Measurements from ENCODE around the gene NOXRED1. TPM values are rescaled to one million over a fixed set of nuclear protein-coding genes. Genes with fewer than 3 reads are reported as not detected.

NOXRED1 gene
- total RNA-seq (2022) = 0.28 and 0.41 TPM in 2 replicates
- percentile 40 among the genes with signal in this experiment for Bru-seq, nascent RNA
- percentile 40 among the genes with signal in this experiment for BruChase-seq, experiment 1, labeled RNA remaining after a 2-hour chase
- percentile 36 among the genes with signal in this experiment for BruChase-seq, experiment 2, labeled RNA remaining after a 6-hour chase
- long read RNA-seq = 0 reads

- H3K36me3 Mint-ChIP-seq (ENCODE audit: insufficient read depth, unreplicated experiment) = peaks cover 20% of the 10 kb centered on the region
- Histone ChIP-seq H3K9me3 (no peaks in the 10 kb centered on the region), H3K36me3 (ENCODE audit: control insufficient read depth, insufficient read depth, low read length) (no peaks in the 10 kb centered on the region), H3K27me3 (replicated peaks; ENCODE audit: control insufficient read depth, insufficient read depth, low read length) (no peaks in the 10 kb centered on the region), H3K4me1 (no peaks in the 10 kb centered on the region), H3K4me3 (ENCODE audit: low read depth, low read length) (no peak within 1 kb of the TSS)
- H3K9me3 Mint-ChIP-seq (ENCODE audit: unreplicated experiment) = peaks cover 12% of the 10 kb centered on the region
- H3K27ac Mint-ChIP-seq (ENCODE audit: unreplicated experiment) = no peak within 1 kb of the TSS
- no peaks in the 10 kb centered on the region for H3K27me3 Mint-ChIP-seq (ENCODE audit: insufficient read depth, unreplicated experiment)
- POLR2A ChIA-PET = no interaction called here
- no peak for TF ChIP-seq CTCF (IDR thresholded peaks at IDR 0.05; ENCODE audit: insufficient read depth in 1 of 2, low read depth in 1 of 2, low read length in 1 of 2, severe bottlenecking in 1 of 2, unreplicated experiment in 1 of 2)
- no peaks in the 10 kb centered on the region for H3K4me1 Mint-ChIP-seq (ENCODE audit: low read depth, unreplicated experiment)
- no peak for DNase-seq
- no peak within 1 kb of the TSS for H3K4me3 Mint-ChIP-seq (ENCODE audit: unreplicated experiment)
- BruUV-seq (replicated peaks) = no TSS peak
- intact Hi-C loops (cut with micrococcal nuclease; ENCODE audit: unreplicated experiment) = no loop called here
- CTCF ChIA-PET = no interaction called here
Observed at GRCh38 chr14:77423423-77423822, at the start of gene NOXRED1. NOXRED1 (minus strand) TSS chr14:77423523; CDS start chr14:77422889, 634 bp downstream.

GRCh38 chr14:77470224-77470870, 47.0 kb upstream of the NOXRED1 start:
- no peak overlapping the region for H3K4me3 Mint-ChIP-seq (ENCODE audit: unreplicated experiment)
- H3K27me3 ChIP-seq (replicated peaks; ENCODE audit: control insufficient read depth, insufficient read depth, low read length) = no peaks in the 10 kb centered on the region
- no peak for DNase-seq
- no peaks in the 10 kb centered on the region for H3K36me3 ChIP-seq (ENCODE audit: control insufficient read depth, insufficient read depth, low read length)
- H3K27me3 Mint-ChIP-seq (ENCODE audit: insufficient read depth, unreplicated experiment) = no peaks in the 10 kb centered on the region
- H3K9me3 Mint-ChIP-seq (ENCODE audit: unreplicated experiment) = no peaks in the 10 kb centered on the region
- H3K9me3 ChIP-seq = no peaks in the 10 kb centered on the region
- no peaks in the 10 kb centered on the region for H3K4me1 ChIP-seq
- H3K27ac Mint-ChIP-seq (ENCODE audit: unreplicated experiment) = no peak overlapping the region
- intact Hi-C loops (cut with micrococcal nuclease; ENCODE audit: unreplicated experiment) = no loop called here
- H3K4me1 Mint-ChIP-seq (ENCODE audit: low read depth, unreplicated experiment) = no peaks in the 10 kb centered on the region
- H3K36me3 Mint-ChIP-seq (ENCODE audit: insufficient read depth, unreplicated experiment) = peaks cover 47% of the 10 kb centered on the region
- POLR2A ChIA-PET = no interaction called here
- CTCF ChIA-PET = no interaction called here
- no TSS peak for BruUV-seq (replicated peaks)
- no peak for TF ChIP-seq CTCF (IDR thresholded peaks at IDR 0.05; ENCODE audit: insufficient read depth in 1 of 2, low read depth in 1 of 2, low read length in 1 of 2, severe bottlenecking in 1 of 2, unreplicated experiment in 1 of 2)
- H3K4me3 ChIP-seq (ENCODE audit: low read depth, low read length) = no peak overlapping the region

- intact Hi-C loops (cut with micrococcal nuclease; ENCODE audit: unreplicated experiment) = no loop called here
- Mint-ChIP-seq H3K36me3 (ENCODE audit: insufficient read depth, unreplicated experiment) (peaks cover 55% of the 10 kb centered on the region), H3K27me3 (ENCODE audit: insufficient read depth, unreplicated experiment) (no peaks in the 10 kb centered on the region), H3K4me1 (ENCODE audit: low read depth, unreplicated experiment) (no peaks in the 10 kb centered on the region), H3K4me3 (ENCODE audit: unreplicated experiment) (no peak overlapping the region), H3K9me3 (ENCODE audit: unreplicated experiment) (no peaks in the 10 kb centered on the region), H3K27ac (ENCODE audit: unreplicated experiment) (no peak overlapping the region)
- BruUV-seq (replicated peaks) = no TSS peak
- Histone ChIP-seq H3K4me1 (no peaks in the 10 kb centered on the region), H3K9me3 (no peaks in the 10 kb centered on the region), H3K27me3 (replicated peaks; ENCODE audit: control insufficient read depth, insufficient read depth, low read length) (no peaks in the 10 kb centered on the region), H3K4me3 (ENCODE audit: low read depth, low read length) (no peak overlapping the region), H3K36me3 (ENCODE audit: control insufficient read depth, insufficient read depth, low read length) (no peaks in the 10 kb centered on the region)
- ChIA-PET POLR2A (interaction anchor here (0.6 kb wide), 1 partner anchor 706 kb away, joined by 5 read pairs; no protein-coding TSS in a partner anchor), CTCF (interaction anchor here (0.7 kb wide), 1 partner anchor 655 kb away, joined by 4 read pairs; no protein-coding TSS in a partner anchor)
- no peak for TF ChIP-seq CTCF (IDR thresholded peaks at IDR 0.05; ENCODE audit: insufficient read depth in 1 of 2, low read depth in 1 of 2, low read length in 1 of 2, severe bottlenecking in 1 of 2, unreplicated experiment in 1 of 2)
- no peak for DNase-seq
Observed at GRCh38 chr14:77469539-77469938, 46.2 kb upstream of the NOXRED1 start.

Measured in Caco-2 (cell line).